ENCODE measurements around the gene UBALD1. TPM values are rescaled to one million over a fixed set of nuclear protein-coding genes. Genes with fewer than 3 reads are reported as not detected.

The UBALD1 gene
- total and polyA plus RNA-seq, 4 donors: 6.6 to 43.2 (median 29.4) TPM

DNA sequence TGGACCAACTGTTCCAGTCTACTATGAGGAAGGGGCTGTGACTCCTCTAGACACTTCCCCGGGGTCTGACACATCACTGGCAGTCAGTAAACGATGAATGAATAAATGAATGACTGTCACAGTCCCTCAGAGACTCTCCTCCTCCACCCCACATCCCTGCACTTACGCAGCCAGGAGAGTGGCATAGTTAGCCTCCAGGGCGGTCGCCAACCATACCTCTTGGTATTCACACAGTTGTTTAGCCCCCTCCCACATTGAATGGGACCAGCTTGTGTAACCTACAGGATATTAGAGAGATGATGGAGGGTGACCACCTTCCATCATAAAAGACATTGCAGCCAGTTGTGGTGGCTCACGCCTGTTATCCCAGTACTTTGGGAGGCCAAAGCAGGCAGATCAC lies 25.7 kb downstream of the UBALD1 start:
- Histone ChIP-seq H3K27ac (ENCODE audit: low read depth in 1 of 2, low read length in 1 of 2) (no peak overlapping the region), H3K27me3 (ENCODE audit: control insufficient read depth in 3 of 3, insufficient read depth in 3 of 3, low read length in 2 of 3) (no peaks in the 10 kb centered on the region), H3K4me1 (ENCODE audit: control insufficient read depth in 5 of 5, insufficient read depth in 5 of 5, low read length in 5 of 5) (no peaks in the 10 kb centered on the region), H3K9ac (ENCODE audit: insufficient read depth in 1 of 2, low read length in 2 of 2) (no peak overlapping the region), H3K4me3 (no peak overlapping the region), H3K36me3 (ENCODE audit: control insufficient read depth in 4 of 4, insufficient read depth in 4 of 4, low read length in 4 of 4) (no peaks in the 10 kb centered on the region), H3K9me3 (ENCODE audit: control insufficient read depth in 4 of 4, insufficient read depth in 3 of 4, low read length in 3 of 4) (peaks cover 0 to 3% (median 0%) of the 10 kb centered on the region in 4 donors)
- 94 to 98% methylated on average over 6 of the region's 6 CpGs for WGBS, 2 donors
- TF ChIP-seq, protein P1, sequence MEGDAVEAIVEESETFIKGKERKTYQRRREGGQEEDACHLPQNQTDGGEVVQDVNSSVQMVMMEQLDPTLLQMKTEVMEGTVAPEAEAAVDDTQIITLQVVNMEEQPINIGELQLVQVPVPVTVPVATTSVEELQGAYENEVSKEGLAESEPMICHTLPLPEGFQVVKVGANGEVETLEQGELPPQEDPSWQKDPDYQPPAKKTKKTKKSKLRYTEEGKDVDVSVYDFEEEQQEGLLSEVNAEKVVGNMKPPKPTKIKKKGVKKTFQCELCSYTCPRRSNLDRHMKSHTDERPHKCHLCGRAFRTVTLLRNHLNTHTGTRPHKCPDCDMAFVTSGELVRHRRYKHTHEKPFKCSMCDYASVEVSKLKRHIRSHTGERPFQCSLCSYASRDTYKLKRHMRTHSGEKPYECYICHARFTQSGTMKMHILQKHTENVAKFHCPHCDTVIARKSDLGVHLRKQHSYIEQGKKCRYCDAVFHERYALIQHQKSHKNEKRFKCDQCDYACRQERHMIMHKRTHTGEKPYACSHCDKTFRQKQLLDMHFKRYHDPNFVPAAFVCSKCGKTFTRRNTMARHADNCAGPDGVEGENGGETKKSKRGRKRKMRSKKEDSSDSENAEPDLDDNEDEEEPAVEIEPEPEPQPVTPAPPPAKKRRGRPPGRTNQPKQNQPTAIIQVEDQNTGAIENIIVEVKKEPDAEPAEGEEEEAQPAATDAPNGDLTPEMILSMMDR (IDR thresholded peaks at IDR 0.05; ENCODE audit: control extremely low read depth, extremely low read depth): no peak
- no peak for DNase-seq
- ATAC-seq (ENCODE audit: insufficient read depth, low FRiP score): no peak

DNA sequence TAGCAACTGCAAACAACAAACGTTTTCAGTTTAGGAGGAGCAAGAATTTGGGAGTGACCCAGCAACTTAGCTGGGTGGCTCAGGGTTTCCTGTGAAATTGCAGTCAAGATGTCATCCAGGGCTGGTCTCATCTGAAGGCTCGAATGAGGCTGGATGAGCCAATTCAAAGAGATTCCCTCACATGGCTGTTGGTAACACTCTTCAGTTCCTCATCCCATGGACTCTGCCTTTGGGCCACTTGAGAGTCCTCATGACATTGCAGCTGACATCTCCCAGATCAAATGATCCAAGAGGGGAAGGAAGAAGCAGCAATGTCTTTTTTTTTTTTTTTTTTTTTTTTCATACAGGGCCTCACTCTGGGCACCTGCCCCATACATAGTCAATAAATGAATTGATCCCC lies 26.3 kb downstream of the UBALD1 start:
- Histone ChIP-seq H3K36me3 (ENCODE audit: control insufficient read depth in 4 of 4, insufficient read depth in 4 of 4, low read length in 4 of 4) (no peaks in the 10 kb centered on the region), H3K9me3 (ENCODE audit: control insufficient read depth in 4 of 4, insufficient read depth in 3 of 4, low read length in 3 of 4) (peaks cover 0 to 3% (median 0%) of the 10 kb centered on the region in 4 donors), H3K27me3 (ENCODE audit: control insufficient read depth in 3 of 3, insufficient read depth in 3 of 3, low read length in 2 of 3) (no peaks in the 10 kb centered on the region), H3K4me1 (ENCODE audit: control insufficient read depth in 5 of 5, insufficient read depth in 5 of 5, low read length in 5 of 5) (no peaks in the 10 kb centered on the region), H3K9ac (ENCODE audit: insufficient read depth in 1 of 2, low read length in 2 of 2) (no peak overlapping the region), H3K27ac (ENCODE audit: low read depth in 1 of 2, low read length in 1 of 2) (no peak overlapping the region), H3K4me3 (no peak overlapping the region)
- TF ChIP-seq, protein P1 (IDR thresholded peaks at IDR 0.05; ENCODE audit: control extremely low read depth, extremely low read depth): no peak
- WGBS, 2 donors: 74 to 83% methylated on average over 2 of the region's 2 CpGs
- ATAC-seq (ENCODE audit: insufficient read depth, low FRiP score): no peak
- DNase-seq: no peak

DNA sequence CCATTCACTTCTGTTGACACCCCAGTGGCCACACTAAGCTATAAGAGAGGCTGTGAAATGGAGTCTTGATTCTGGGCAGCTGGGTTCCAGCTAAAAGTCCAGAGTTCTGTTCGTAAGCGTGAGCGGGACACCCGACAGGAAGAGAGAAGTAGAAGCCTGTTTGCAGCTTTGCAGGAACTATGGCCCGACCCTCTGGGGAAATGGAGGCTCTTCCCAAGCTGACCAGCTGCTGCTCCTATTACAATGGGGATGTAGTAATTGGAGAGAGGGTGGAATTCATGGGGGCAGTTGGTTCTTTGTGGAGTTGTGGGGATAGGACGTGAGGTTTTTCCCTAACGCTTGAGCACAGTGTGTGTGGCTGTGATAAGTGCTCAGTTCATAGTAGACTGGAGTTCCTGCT lies 28.4 kb downstream of the UBALD1 start:
- no peaks in the 10 kb centered on the region for H3K4me1 ChIP-seq (ENCODE audit: control insufficient read depth in 5 of 5, insufficient read depth in 5 of 5, low read length in 5 of 5)
- H3K4me3 ChIP-seq: no peak overlapping the region
- ATAC-seq (ENCODE audit: insufficient read depth, low FRiP score) (no peak), DNase-seq (no peak)
- peaks cover 0 to 3% (median 0%) of the 10 kb centered on the region in 4 donors for H3K9me3 ChIP-seq (ENCODE audit: control insufficient read depth in 4 of 4, insufficient read depth in 3 of 4, low read length in 3 of 4)
- no peak overlapping the region for H3K9ac ChIP-seq (ENCODE audit: insufficient read depth in 1 of 2, low read length in 2 of 2)
- H3K36me3 ChIP-seq (ENCODE audit: control insufficient read depth in 4 of 4, insufficient read depth in 4 of 4, low read length in 4 of 4): no peaks in the 10 kb centered on the region
- WGBS, 2 donors: 59 to 62% methylated on average over 7 of the region's 7 CpGs
- H3K27ac ChIP-seq (ENCODE audit: low read depth in 1 of 2, low read length in 1 of 2): no peak overlapping the region
- no peaks in the 10 kb centered on the region for H3K27me3 ChIP-seq (ENCODE audit: control insufficient read depth in 3 of 3, insufficient read depth in 3 of 3, low read length in 2 of 3)
- TF ChIP-seq, protein P1 (IDR thresholded peaks at IDR 0.05; ENCODE audit: control extremely low read depth, extremely low read depth): no peak

DNA sequence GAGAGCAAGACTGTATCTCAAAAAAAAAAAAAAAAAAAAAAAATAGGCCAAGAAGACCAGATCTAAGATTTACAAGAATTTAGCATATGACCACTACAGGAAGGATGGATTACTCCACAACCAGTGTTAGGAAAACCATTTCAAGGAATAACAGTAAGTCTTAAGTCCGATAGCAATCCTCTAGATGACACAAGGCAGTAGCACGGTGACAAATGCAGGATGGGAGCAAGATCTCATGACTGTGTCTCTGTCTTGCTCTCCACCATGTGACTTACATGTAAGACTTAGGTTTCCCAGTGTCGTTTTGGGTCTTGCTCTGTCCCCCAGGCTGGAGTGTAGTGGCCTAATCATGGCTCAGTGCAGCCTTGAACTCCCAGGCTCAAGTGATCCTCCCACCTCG lies 30.8 kb downstream of the UBALD1 start:
- DNase-seq: no peak
- no peak overlapping the region for H3K27ac ChIP-seq (ENCODE audit: low read depth in 1 of 2, low read length in 1 of 2)
- H3K4me1 ChIP-seq (ENCODE audit: control insufficient read depth in 5 of 5, insufficient read depth in 5 of 5, low read length in 5 of 5): no peaks in the 10 kb centered on the region
- TF ChIP-seq, protein P1 (IDR thresholded peaks at IDR 0.05; ENCODE audit: control extremely low read depth, extremely low read depth): no peak
- WGBS, 2 donors: 61 to 78% methylated on average over 4 of the region's 4 CpGs
- no peak overlapping the region for H3K4me3 ChIP-seq
- no peaks in the 10 kb centered on the region for H3K27me3 ChIP-seq (ENCODE audit: control insufficient read depth in 3 of 3, insufficient read depth in 3 of 3, low read length in 2 of 3)
- H3K9me3 ChIP-seq (ENCODE audit: control insufficient read depth in 4 of 4, insufficient read depth in 3 of 4, low read length in 3 of 4): peaks cover 0 to 3% (median 0%) of the 10 kb centered on the region in 4 donors
- H3K9ac ChIP-seq (ENCODE audit: insufficient read depth in 1 of 2, low read length in 2 of 2): no peak overlapping the region
- ATAC-seq (ENCODE audit: insufficient read depth, low FRiP score): no peak
- no peaks in the 10 kb centered on the region for H3K36me3 ChIP-seq (ENCODE audit: control insufficient read depth in 4 of 4, insufficient read depth in 4 of 4, low read length in 4 of 4)
